GM10248 (cell line): ENCODE results near the gene LMX1A.

ENCODE experiments used
- CTCF ChIA-PET: fragments of 300-600 bp; sonication (Branson Sonifier 250); formaldehyde crosslinking; extraction: SDS; loops from one replicate; lab custom pipeline; 2021; ENCODE audit warnings: antibody characterized with exemption; lab: Yijun Ruan, JAX
- POLR2A ChIA-PET: fragments of 350-650 bp; sonication (Branson Sonifier 250); formaldehyde crosslinking; extraction: SDS; loops from one replicate; lab custom pipeline; 2020; ENCODE audit warnings: antibody characterized with exemption; lab: Yijun Ruan, JAX
- DNase-seq: peaks from one replicate; pipeline ENCODE4 v3.0.0; 2012; ENCODE audit errors: extremely low spot score
- CTCF ChIP-seq: IDR thresholded peaks from 2 replicates; pipeline ENCODE4 v1.5.1; 2012; ENCODE audit warnings: mild to moderate bottlenecking, low read depth; ENCODE audit errors: extremely low read depth, missing control alignments, control extremely low read depth

LMX1A gene

GRCh38 chr1:165355139-165355976, 1.2 kb downstream of the LMX1A start:
- TF ChIP-seq CTCF: no peak

GRCh38 chr1:165354739-165355138, 1.8 kb downstream of the LMX1A start:
- ChIA-PET CTCF (interaction anchor here (1.6 to 2.5 kb wide), 2 partner anchors 13 to 241 kb away, joined by 3 to 16 read pairs; no protein-coding TSS in a partner anchor), POLR2A (no interaction called here)
- TF ChIP-seq CTCF: no peak
- no peak for DNase-seq

More at GRCh38 chr1:165355139-165355976, 1.2 kb downstream of the LMX1A start:
- ChIA-PET POLR2A (no interaction called here), CTCF (interaction anchor here (1.6 to 2.5 kb wide), 2 partner anchors 12 to 241 kb away, joined by 3 to 16 read pairs; no protein-coding TSS in a partner anchor)
- no peak for DNase-seq

- ChIA-PET POLR2A (no interaction called here), CTCF (interaction anchor here (1.6 to 2.5 kb wide), 2 partner anchors 14 to 240 kb away, joined by 3 to 16 read pairs; no protein-coding TSS in a partner anchor)
- no peak for DNase-seq
- no peak for TF ChIP-seq CTCF
Observed at GRCh38 chr1:165353731-165354671, 2.5 kb downstream of the LMX1A start.

GRCh38 chr1:165352442-165353293, 3.8 kb downstream of the LMX1A start:
- CTCF ChIA-PET: interaction anchor here (0.9 to 4.5 kb wide), 2 partner anchors 13 to 16 kb away, joined by 3 to 40 read pairs; no protein-coding TSS in a partner anchor
- TF ChIP-seq CTCF: no peak
- DNase-seq: no peak
- POLR2A ChIA-PET: no interaction called here

- POLR2A ChIA-PET: no interaction called here
- CTCF ChIA-PET: interaction anchor here (0.9 to 4.5 kb wide), 2 partner anchors 14 to 17 kb away, joined by 3 to 40 read pairs; no protein-coding TSS in a partner anchor
- TF ChIP-seq CTCF: no peak
- DNase-seq: no peak
Observed at GRCh38 chr1:165351863-165352441, 4.6 kb downstream of the LMX1A start.
